DOHH2 (cell line): ENCODE measurements around the gene RRAGD.

Experiments
- H3F3A ChIP-seq: fragments of 200-600 bp; sonication (generic), shearing (Covaris generic); 2 replicates; pipeline ENCODE4 v1.6.0; 2016; ENCODE audit warnings: antibody characterized with exemption, mild to moderate bottlenecking; ENCODE audit not compliant: control insufficient read depth, insufficient read depth
- H3K27ac ChIP-seq: fragments of 200-600 bp; sonication (generic); 2 replicates; pipeline ENCODE4 v1.5.1; 2014; ENCODE audit warnings: low read depth, mild to moderate bottlenecking, low read length, moderate library complexity
- H3K27me3 ChIP-seq: fragments of 200-600 bp; sonication (generic); 2 replicates; pipeline ENCODE4 v1.6.1; 2014; ENCODE audit warnings: mild to moderate bottlenecking, low read length, mixed read lengths; ENCODE audit not compliant: control insufficient read depth
- H3K36me3 ChIP-seq: fragments of 200-600 bp; sonication (generic); 2 replicates; pipeline ENCODE4 v1.6.1; 2014; ENCODE audit warnings: mild to moderate bottlenecking, low read length, moderate library complexity, mixed read lengths; ENCODE audit not compliant: control insufficient read depth
- H3K4me1 ChIP-seq: fragments of 200-600 bp; sonication (generic); 2 replicates; pipeline ENCODE4 v1.6.1; 2014; ENCODE audit warnings: mild to moderate bottlenecking, low read length, mixed read lengths; ENCODE audit not compliant: control insufficient read depth
- H3K4me2 ChIP-seq: fragments of 200-600 bp; sonication (generic); 2 replicates; pipeline ENCODE4 v1.6.0; 2014; ENCODE audit warnings: mild to moderate bottlenecking, low read length, moderate library complexity
- H3K4me3 ChIP-seq: fragments of 200-600 bp; sonication (generic); 2 replicates; pipeline ENCODE4 v1.5.1; 2014; ENCODE audit warnings: mild to moderate bottlenecking, low read length, mixed read lengths
- H3K79me2 ChIP-seq: fragments of 200-600 bp; sonication (generic); 2 replicates; pipeline ENCODE4 v1.6.1; 2014; ENCODE audit warnings: mild to moderate bottlenecking, low read length, mixed read lengths; ENCODE audit not compliant: control insufficient read depth
- H3K9me2 ChIP-seq: fragments of 200-600 bp; sonication (generic); replicated peaks from 2 replicates; pipeline ENCODE4 v1.6.1; 2014; ENCODE audit warnings: mild to moderate bottlenecking, low read length, mixed read lengths; ENCODE audit not compliant: control insufficient read depth
- H3K9me3 ChIP-seq: fragments of 200-600 bp; sonication (generic); 2 replicates; pipeline ENCODE4 v1.6.1; 2014; ENCODE audit warnings: antibody characterized with exemption, low read length, mixed read lengths; ENCODE audit not compliant: control insufficient read depth, insufficient read depth
- H4K20me1 ChIP-seq: fragments of 200-600 bp; sonication (generic); 2 replicates; pipeline ENCODE4 v1.6.0; 2014; ENCODE audit warnings: low read depth, mild to moderate bottlenecking, antibody characterized with exemption, low read length, moderate library complexity; ENCODE audit not compliant: control insufficient read depth, insufficient read depth
- CTCF ChIP-seq: fragments of 200-600 bp; sonication (generic); IDR thresholded peaks from one replicate; pipeline ENCODE4 v1.5.1; 2014; ENCODE audit warnings: antibody characterized with exemption, mild to moderate bottlenecking, low read depth, low read length; ENCODE audit not compliant: poor library complexity, severe bottlenecking
- EZH2phosphoT487 ChIP-seq: fragments of 200-600 bp; sonication (generic); IDR thresholded peaks from 2 replicates; pipeline ENCODE4 v1.6.1; 2017; ENCODE audit warnings: borderline replicate concordance, mild to moderate bottlenecking, antibody characterized with exemption, low read length, moderate library complexity, mixed read lengths

RRAGD gene

GRCh38 chr6:89413006-89413400 is 930 bp upstream of the RRAGD start:
- Histone ChIP-seq H3K4me2 (peak overlapping the region; percentile 98), H3K36me3 (no peaks in the 10 kb centered on the region), H4K20me1 (no peaks in the 10 kb centered on the region), H3K79me2 (no peaks in the 10 kb centered on the region), H3K4me1 (peaks cover 35% of the 10 kb centered on the region), H3K4me3 (peak overlapping the region; percentile 89), H3F3A (peaks cover 16% of the 10 kb centered on the region), H3K9me3 (no peaks in the 10 kb centered on the region), H3K27ac (no peak overlapping the region), H3K9me2 (no peaks in the 10 kb centered on the region), H3K27me3 (peaks cover 77% of the 10 kb centered on the region)
- TF ChIP-seq CTCF (no peak), EZH2phosphoT487 (no peak)

- peaks cover 35% of the 10 kb centered on the region for H3K4me1 ChIP-seq
- H3K79me2 ChIP-seq = no peaks in the 10 kb centered on the region
- H3F3A ChIP-seq = peaks cover 16% of the 10 kb centered on the region
- no peaks in the 10 kb centered on the region for H3K9me3 ChIP-seq
- peaks cover 83% of the 10 kb centered on the region for H3K27me3 ChIP-seq
- peak overlapping the region; percentile 89 for H3K4me3 ChIP-seq
- no peaks in the 10 kb centered on the region for H4K20me1 ChIP-seq
- H3K4me2 ChIP-seq = peak overlapping the region; percentile 98
- H3K36me3 ChIP-seq = no peaks in the 10 kb centered on the region
- no peaks in the 10 kb centered on the region for H3K9me2 ChIP-seq
- H3K27ac ChIP-seq = no peak overlapping the region
- TF ChIP-seq EZH2phosphoT487 = peak; percentile 52
- TF ChIP-seq CTCF = no peak
Measured at GRCh38 chr6:89411145-89412070, 665 bp downstream of the RRAGD start.

GRCh38 chr6:89410788-89411144 is 1.3 kb downstream of the RRAGD start:
- H4K20me1 ChIP-seq = no peaks in the 10 kb centered on the region
- peak overlapping the region; percentile 89 for H3K4me3 ChIP-seq
- H3K9me2 ChIP-seq = no peaks in the 10 kb centered on the region
- peak overlapping the region; percentile 98 for H3K4me2 ChIP-seq
- no peak overlapping the region for H3K27ac ChIP-seq
- H3F3A ChIP-seq = peaks cover 16% of the 10 kb centered on the region
- no peak for TF ChIP-seq EZH2phosphoT487
- no peak for TF ChIP-seq CTCF
- peaks cover 84% of the 10 kb centered on the region for H3K27me3 ChIP-seq
- no peaks in the 10 kb centered on the region for H3K36me3 ChIP-seq
- no peaks in the 10 kb centered on the region for H3K9me3 ChIP-seq
- no peaks in the 10 kb centered on the region for H3K79me2 ChIP-seq
- H3K4me1 ChIP-seq = peaks cover 35% of the 10 kb centered on the region
